ENCODE data around the gene NFE2L3. TPM values are rescaled to one million over a fixed set of nuclear protein-coding genes. Genes with fewer than 3 reads are reported as not detected.

Gene NFE2L3
- total and polyA plus RNA-seq, 2 of the 8 experiments (the other 6 are each of a cell fraction or from before 2014, with no cell fraction given) = 64.9 to 76.5 TPM

GRCh38 chr7:26141077-26141476 is 10.9 kb upstream of the NFE2L3 start (continued):
- TF ChIP-seq POLR2AphosphoS5 (IDR thresholded peaks at IDR 0.05; ENCODE audit: low read depth, low read length) (no peak), JUN (IDR thresholded peaks at IDR 0.05; ENCODE audit: low read depth, low read length) (no peak)
- TF ChIP-seq, protein P1, sequence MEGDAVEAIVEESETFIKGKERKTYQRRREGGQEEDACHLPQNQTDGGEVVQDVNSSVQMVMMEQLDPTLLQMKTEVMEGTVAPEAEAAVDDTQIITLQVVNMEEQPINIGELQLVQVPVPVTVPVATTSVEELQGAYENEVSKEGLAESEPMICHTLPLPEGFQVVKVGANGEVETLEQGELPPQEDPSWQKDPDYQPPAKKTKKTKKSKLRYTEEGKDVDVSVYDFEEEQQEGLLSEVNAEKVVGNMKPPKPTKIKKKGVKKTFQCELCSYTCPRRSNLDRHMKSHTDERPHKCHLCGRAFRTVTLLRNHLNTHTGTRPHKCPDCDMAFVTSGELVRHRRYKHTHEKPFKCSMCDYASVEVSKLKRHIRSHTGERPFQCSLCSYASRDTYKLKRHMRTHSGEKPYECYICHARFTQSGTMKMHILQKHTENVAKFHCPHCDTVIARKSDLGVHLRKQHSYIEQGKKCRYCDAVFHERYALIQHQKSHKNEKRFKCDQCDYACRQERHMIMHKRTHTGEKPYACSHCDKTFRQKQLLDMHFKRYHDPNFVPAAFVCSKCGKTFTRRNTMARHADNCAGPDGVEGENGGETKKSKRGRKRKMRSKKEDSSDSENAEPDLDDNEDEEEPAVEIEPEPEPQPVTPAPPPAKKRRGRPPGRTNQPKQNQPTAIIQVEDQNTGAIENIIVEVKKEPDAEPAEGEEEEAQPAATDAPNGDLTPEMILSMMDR (IDR thresholded peaks at IDR 0.05; ENCODE audit: control extremely low read depth in 1 of 3, insufficient read depth in 1 of 3, low read depth in 1 of 3, low read length in 3 of 3) = no peak
